Motor neuron (in vitro differentiated cells): ENCODE data around the gene HHIP. TPM values are rescaled to one million over a fixed set of nuclear protein-coding genes. Genes with fewer than 3 reads are reported as not detected.

Experiments
- ATAC-seq, 8 experiments: fragments of 200-7000 bp; cut with Tn5 transposase; replicated peaks in 6 of 8; 2 replicates each; pipeline ENCODE4 v1.8.0; 2021; ENCODE audit warnings: mild to moderate bottlenecking in 8 of 8, moderate library complexity in 8 of 8
- H3K27ac ChIP-seq, 2 donors: fragments of 250-450 bp; sonication (Bioruptor Pico); 2 replicates each; pipeline ENCODE4 v1.9.0; 2021; ENCODE audit warnings: antibody characterized with exemption in 2 of 2, mild to moderate bottlenecking in 2 of 2, moderate library complexity in 1 of 2
- H3K4me1 ChIP-seq, 2 donors: fragments of 250-450 bp; sonication (Bioruptor Pico); replicated peaks in 1 of 2; 2 replicates each; pipeline ENCODE4 v1.6.1; 2021; ENCODE audit warnings: antibody characterized with exemption in 2 of 2, mild to moderate bottlenecking in 2 of 2, moderate library complexity in 1 of 2
- H3K4me3 ChIP-seq, 5 donors: fragments of 250-450 bp; sonication (Bioruptor Pico); 2 replicates each; pipeline ENCODE4 v1.9.0; 2021; ENCODE audit warnings: antibody characterized with exemption in 5 of 5, mild to moderate bottlenecking in 5 of 5, moderate library complexity in 4 of 5
- WGBS, 10 experiments: fragments of 450-650 bp; shearing (Covaris generic); methylation state at CpG; one replicate each; pipeline ENCODE4 v1.0.0; 2022; 5-methylcytosine and 5-hydroxymethylcytosine counted together
- in situ Hi-C, 9 experiments: fragments of 400-800 bp; cut with MboI; loops; one replicate each; pipeline ENCODE4 v1.15.0; 2021; ENCODE audit warnings: low sequenced_read_pairs in 9 of 9, low pct_unique_long_range_greater_than_20kb in 2 of 9; ENCODE audit not compliant: unreplicated experiment in 9 of 9
- total RNA-seq, 8 experiments: library from RNA; unstranded; fragments of 300-600 nt; gene quantifications; 2 replicates each; pipeline versions ENCODE4 v1.2.3 to v1.2.4, GENCODE V29; 2022

HHIP gene, protein sequence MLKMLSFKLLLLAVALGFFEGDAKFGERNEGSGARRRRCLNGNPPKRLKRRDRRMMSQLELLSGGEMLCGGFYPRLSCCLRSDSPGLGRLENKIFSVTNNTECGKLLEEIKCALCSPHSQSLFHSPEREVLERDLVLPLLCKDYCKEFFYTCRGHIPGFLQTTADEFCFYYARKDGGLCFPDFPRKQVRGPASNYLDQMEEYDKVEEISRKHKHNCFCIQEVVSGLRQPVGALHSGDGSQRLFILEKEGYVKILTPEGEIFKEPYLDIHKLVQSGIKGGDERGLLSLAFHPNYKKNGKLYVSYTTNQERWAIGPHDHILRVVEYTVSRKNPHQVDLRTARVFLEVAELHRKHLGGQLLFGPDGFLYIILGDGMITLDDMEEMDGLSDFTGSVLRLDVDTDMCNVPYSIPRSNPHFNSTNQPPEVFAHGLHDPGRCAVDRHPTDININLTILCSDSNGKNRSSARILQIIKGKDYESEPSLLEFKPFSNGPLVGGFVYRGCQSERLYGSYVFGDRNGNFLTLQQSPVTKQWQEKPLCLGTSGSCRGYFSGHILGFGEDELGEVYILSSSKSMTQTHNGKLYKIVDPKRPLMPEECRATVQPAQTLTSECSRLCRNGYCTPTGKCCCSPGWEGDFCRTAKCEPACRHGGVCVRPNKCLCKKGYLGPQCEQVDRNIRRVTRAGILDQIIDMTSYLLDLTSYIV
- total RNA-seq, result 1 to 10 TPM in 7 of 8 experiments, under 1 TPM in 1; 0.25 to 7.8 (median 3.7) TPM

DNA sequence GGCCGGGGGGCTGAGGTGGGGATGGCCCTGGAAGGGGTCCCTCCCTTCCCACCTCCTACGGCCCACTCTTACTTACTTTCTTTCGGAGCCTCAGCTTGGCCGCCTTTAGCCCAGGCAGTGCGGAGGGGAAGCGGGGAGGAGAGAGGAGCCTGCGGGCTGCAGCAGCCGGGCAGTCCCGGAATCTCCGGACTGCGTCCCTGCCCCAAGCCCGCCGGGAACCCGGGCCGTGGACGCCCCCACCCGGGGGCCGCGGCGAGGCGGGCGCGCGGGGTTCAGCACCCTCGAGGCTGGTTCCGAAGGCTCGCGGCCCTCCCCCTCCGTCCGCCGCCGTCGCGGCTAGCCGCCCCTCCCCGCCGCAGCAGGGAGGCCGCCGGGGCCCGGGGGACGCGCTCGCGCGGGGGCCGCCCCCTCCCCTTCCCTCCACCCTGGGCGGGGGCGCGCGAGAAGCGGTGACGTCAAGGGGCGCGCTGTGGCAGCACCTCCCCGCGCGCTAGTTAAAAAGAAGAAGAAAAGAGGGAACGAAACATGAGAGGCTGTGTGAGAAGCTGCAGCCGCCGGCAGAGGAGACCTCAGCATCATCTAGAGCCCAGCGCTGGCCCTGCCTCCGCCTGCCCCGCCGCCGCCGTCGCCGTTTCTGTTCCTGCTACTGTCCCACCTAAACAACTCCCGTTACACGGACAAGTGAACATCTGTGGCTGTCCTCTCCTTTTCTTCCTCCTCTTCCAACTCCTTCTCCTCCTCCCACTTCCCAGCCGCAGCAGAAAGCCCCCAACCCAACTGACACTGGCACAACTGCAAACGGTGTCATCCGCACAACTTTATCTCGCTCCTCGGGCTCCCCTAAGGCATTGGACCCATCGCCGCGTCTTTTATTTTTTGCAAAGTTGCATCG, at the start of gene HHIP:
Gene HHIP, plus strand, starts transcription at position 526 of the 892 bp plus-strand sequence. CDS start 520 bp downstream, outside the sequence.
- WGBS, 10 experiments, result 0 to 10% (median 0%) methylated on average over 2 to 5 of the region's 79 CpGs; no CpG with 5 or more reads in 6 of the 10 experiments
- Histone ChIP-seq H3K27ac (peak within 1 kb of the TSS in 1 of 2 donors; percentile 24), H3K4me1 (peaks cover 8 to 24% of the 10 kb centered on the region in 2 donors), H3K4me3 (peak within 1 kb of the TSS; percentile 46 to 60 (median 52))
- in situ Hi-C loops, result loop anchor here in 1 of 9 experiments (25.0 kb wide), 1 partner anchor 116 kb away; no protein-coding TSS in a partner anchor
- ATAC-seq, result peak; percentile 71 to 89 (median 81)

- Histone ChIP-seq H3K4me1 (no peaks in the 10 kb centered on the region), H3K4me3 (no peak overlapping the region), H3K27ac (no peak overlapping the region)
- in situ Hi-C loops, result loop anchor here in 1 of 9 experiments (25.0 kb wide), 1 partner anchor 465 kb away; no protein-coding TSS in a partner anchor
- WGBS, 10 experiments, result 0 to 100% (median 22%) methylated on average over 1 to 4 of the region's 4 CpGs; no CpG with 5 or more reads in 3 of the 10 experiments
- ATAC-seq, result no peak
Measured at GRCh38 chr4:144597171-144597570, 48.8 kb upstream of the HHIP start.

DNA sequence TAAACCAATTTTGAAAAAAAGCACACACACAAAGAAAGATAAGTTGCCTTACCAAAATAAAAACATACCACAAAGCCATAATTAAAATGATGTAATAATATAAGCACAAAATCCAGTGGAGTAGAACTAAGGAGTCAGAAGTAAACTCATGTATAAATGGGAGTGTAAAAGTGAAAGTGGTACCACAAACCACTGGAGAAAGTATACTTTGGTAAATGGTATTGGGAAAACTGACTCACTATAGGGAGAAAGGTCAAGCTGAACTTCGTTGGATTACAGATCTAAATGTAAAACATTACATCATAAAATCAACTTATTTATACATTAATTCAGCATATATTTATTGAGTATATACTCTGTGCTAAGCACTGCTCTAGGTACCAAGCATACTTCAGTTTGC, 46.3 kb upstream of the HHIP start:
- H3K4me3 ChIP-seq, result no peak overlapping the region
- 0 to 100% (median 50%) methylated on average over 1 of the region's 1 CpG; no CpG with 5 or more reads in 3 of the 10 experiments for WGBS, 10 experiments
- H3K27ac ChIP-seq, result no peak overlapping the region
- in situ Hi-C loops, result loop anchor here in 2 of 9 experiments (25.0 kb wide), 1 partner anchor 463 kb away; no protein-coding TSS in a partner anchor
- ATAC-seq, result no peak
- H3K4me1 ChIP-seq, result no peaks in the 10 kb centered on the region

DNA sequence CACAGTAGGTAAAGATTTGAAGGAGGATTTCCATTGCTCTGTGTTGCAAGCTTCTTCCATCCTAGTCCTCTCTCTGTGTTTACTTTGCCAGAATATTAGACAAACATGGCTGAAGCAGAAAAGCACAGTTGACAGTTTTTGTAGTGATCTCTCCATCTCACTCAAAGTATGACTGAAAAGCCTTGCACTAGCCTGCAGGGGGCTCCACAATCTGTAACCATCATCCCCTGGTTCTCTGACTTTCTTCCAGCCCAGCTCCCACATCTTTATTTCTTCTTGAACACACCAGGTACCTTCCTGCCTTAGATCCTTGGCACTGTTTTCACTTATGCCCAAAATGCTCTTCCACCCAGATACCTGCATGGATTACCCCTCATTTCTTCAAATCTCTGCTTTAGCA, 34.1 kb upstream of the HHIP start:
- peak in 3 of 8 experiments; percentile 53 to 67 (median 60) for ATAC-seq
- Histone ChIP-seq H3K27ac (no peak overlapping the region), H3K4me1 (no peaks in the 10 kb centered on the region), H3K4me3 (no peak overlapping the region)
- in situ Hi-C loops, result loop anchor here in 1 of 9 experiments (25.0 kb wide), 1 partner anchor 450 kb away; no protein-coding TSS in a partner anchor

DNA sequence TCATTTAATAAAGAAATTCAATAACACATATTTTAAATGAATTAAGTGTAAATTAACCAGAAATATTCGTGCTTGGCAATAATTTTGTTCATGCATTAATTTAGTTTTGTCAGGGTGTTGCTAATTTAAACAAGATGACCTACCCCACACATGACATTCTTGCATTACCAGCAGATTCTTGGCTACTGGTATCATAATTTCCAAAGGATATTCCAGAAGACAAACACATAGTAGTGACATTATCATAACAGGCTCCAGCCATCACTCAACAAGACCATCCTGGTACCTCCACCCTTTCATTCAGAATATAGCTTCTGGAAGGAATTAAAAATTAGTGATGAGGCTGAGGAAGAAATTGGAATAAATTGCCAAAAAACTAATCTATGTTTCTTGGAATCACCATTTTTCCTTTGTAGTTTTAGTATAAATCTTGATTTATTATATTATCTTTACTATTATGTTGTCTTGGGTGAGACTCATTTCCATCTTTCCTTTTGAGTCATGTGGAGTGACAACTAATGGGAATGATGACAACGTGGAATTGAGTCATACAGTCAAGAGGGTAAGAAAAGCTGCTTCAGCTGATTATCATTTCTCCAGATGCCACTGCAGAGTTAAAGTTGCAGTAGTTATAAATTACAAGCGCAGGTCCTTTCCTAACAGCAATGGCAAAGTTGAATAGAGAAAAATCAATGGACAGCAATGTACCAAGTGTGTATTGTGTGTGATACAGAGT, 30.9 kb upstream of the HHIP start:
- Histone ChIP-seq H3K4me3 (no peak overlapping the region), H3K27ac (no peak overlapping the region), H3K4me1 (no peaks in the 10 kb centered on the region)
- peak in 7 of 8 experiments; percentile 45 to 86 (median 75) for ATAC-seq
- in situ Hi-C loops, result loop anchor here in 1 of 9 experiments (25.0 kb wide), 1 partner anchor 447 kb away; no protein-coding TSS in a partner anchor
- WGBS, 10 experiments, result 0 to 75% (median 29%) methylated on average over 1 to 3 of the region's 3 CpGs

- 0 to 100% (median 43%) methylated on average over 1 to 3 of the region's 3 CpGs for WGBS, 10 experiments
- in situ Hi-C loops, result loop anchor here in 1 of 9 experiments (25.0 kb wide), 1 partner anchor 441 kb away; no protein-coding TSS in a partner anchor
- Histone ChIP-seq H3K27ac (no peak overlapping the region), H3K4me3 (no peak overlapping the region), H3K4me1 (no peaks in the 10 kb centered on the region)
- ATAC-seq, result no peak
Measured at GRCh38 chr4:144621681-144622080, 24.3 kb upstream of the HHIP start.

DNA sequence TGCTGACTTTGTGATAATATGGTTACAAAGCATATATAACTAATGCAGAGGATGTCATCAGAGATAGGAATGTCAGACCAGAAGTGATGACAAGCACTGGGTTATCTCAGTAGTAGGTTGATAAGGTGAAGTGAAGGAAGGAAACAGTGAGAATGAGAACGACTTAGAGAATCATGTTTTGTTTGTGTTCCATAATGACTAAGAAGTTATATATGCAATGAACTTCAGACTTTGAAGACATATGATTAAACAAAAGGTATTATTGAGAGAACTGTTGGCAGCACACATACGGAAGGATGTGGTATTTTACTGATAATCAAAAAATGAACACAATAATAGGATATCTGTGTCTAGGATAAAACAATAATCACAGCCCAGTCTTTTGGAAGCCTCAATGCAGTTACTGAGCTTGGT, 18.3 kb upstream of the HHIP start:
- Histone ChIP-seq H3K27ac (no peak overlapping the region), H3K4me1 (no peaks in the 10 kb centered on the region), H3K4me3 (no peak overlapping the region)
- no peak for ATAC-seq
- WGBS, 10 experiments, result 19 to 100% (median 84%) methylated on average over 1 to 2 of the region's 2 CpGs
- in situ Hi-C loops, result loop anchor here in 1 of 9 experiments (25.0 kb wide), 1 partner anchor 135 kb away; no protein-coding TSS in a partner anchor

DNA sequence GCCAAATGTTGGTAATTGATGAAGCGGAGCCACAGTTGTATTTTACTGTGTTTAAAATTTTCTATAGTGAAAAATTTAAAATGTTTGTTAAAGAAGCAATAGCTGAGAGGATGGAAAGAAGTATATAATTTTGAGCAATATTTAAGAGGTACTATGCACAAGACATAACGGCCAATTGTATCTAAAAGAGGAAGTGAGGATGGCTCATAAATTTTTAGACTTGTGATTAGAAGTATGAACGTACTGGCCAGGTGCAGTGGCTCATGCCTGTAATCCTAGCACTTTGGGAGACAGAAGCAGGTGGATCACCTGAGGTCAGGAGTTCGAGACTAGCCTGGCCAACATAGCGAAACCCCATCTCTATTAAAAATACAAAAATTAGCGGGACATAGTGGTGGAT, 12.7 kb upstream of the HHIP start:
- Histone ChIP-seq H3K4me3 (no peak overlapping the region), H3K27ac (no peak overlapping the region), H3K4me1 (no peaks in the 10 kb centered on the region)
- ATAC-seq, result no peak
- in situ Hi-C loops, result loop anchor here in 1 of 9 experiments (25.0 kb wide), 1 partner anchor 129 kb away; no protein-coding TSS in a partner anchor
- 74 to 100% (median 87%) methylated on average over 1 to 6 of the region's 6 CpGs for WGBS, 10 experiments

GRCh38 chr4:144634978-144635747, 10.8 kb upstream of the HHIP start:
- WGBS, 10 experiments, result 37 to 95% (median 83%) methylated on average over 4 to 6 of the region's 6 CpGs
- in situ Hi-C loops, result loop anchor here in 1 of 9 experiments (25.0 kb wide), 1 partner anchor 127 kb away; no protein-coding TSS in a partner anchor
- H3K4me3 ChIP-seq, result no peak overlapping the region
- no peak overlapping the region for H3K27ac ChIP-seq
- ATAC-seq, result no peak
- H3K4me1 ChIP-seq, result no peaks in the 10 kb centered on the region

DNA sequence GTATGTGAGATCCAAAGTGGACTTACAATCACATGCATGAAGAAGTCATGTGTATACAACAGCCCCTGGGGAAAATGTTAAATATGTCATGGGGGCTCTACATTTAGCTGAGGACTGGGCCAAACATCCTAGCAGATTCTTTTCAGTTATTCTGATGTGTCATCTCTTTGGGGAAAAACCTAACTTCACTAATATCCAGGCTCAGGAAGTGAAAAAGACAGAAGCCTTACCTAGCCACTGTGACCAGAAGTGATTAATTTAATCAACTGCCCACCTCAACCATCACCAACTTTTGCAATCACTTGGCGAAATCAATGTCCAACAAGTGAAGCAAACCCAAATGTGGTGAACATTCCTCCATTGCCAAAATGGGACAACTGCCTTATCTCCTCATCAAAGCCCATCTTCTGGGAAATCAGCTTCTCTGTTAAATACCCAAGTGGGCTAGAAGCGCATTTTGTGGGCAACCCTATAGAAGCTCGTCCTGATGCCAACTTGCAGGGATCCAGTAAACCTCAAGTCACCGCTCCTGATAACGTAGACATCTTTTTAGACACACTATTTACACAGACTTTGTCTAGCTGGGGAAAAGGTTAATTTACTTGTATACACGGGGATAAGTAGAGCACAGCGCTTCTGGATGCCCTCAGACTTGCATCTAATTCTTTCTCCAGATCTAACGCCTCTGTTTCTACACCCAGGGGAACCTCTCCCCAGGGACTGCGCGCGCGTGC, 1.4 kb upstream of the HHIP start:
- 80 to 100% (median 92%) methylated on average over 1 to 7 of the region's 12 CpGs; no CpG with 5 or more reads in 4 of the 10 experiments for WGBS, 10 experiments
- Histone ChIP-seq H3K27ac (no peak overlapping the region), H3K4me1 (peaks cover 2 to 11% of the 10 kb centered on the region in 2 donors), H3K4me3 (no peak overlapping the region)
- ATAC-seq, result no peak
- in situ Hi-C loops, result loop anchor here in 1 of 9 experiments (25.0 kb wide), 1 partner anchor 118 kb away; no protein-coding TSS in a partner anchor
